SU-DHL-6 (cell line): ENCODE data around the gene HSF2BP.

ENCODE experiments used
- H2AFZ ChIP-seq: fragments of 200-600 bp; sonication (generic); 2 replicates; pipeline ENCODE4 v1.6.1; 2014; ENCODE audit warnings: low read depth, mild to moderate bottlenecking, moderate library complexity, mixed read lengths, antibody characterized with exemption, low read length; ENCODE audit not compliant: severe bottlenecking
- H3F3A ChIP-seq: fragments of 200-600 bp; shearing (Covaris generic); 2 replicates; pipeline ENCODE4 v1.6.0; 2016; ENCODE audit warnings: antibody characterized with exemption, mild to moderate bottlenecking; ENCODE audit not compliant: insufficient read depth
- H3K27ac ChIP-seq: fragments of 200-600 bp; sonication (generic); 2 replicates; pipeline ENCODE4 v1.5.1; 2016; ENCODE audit warnings: low read depth, mild to moderate bottlenecking, low read length, moderate library complexity, mixed read lengths
- H3K27me3 ChIP-seq: fragments of 200-600 bp; sonication (generic), shearing (Covaris generic); 2 replicates; pipeline ENCODE4 v1.6.0; 2014; ENCODE audit warnings: mild to moderate bottlenecking, low read length
- H3K36me3 ChIP-seq: fragments of 200-600 bp; sonication (generic); 2 replicates; pipeline ENCODE4 v1.6.1; 2014; ENCODE audit warnings: mild to moderate bottlenecking, low read length, mixed read lengths
- H3K4me2 ChIP-seq: fragments of 300-600, 200-600 bp; shearing (Covaris generic), sonication (generic); 2 replicates; pipeline ENCODE4 v1.6.0; 2014; ENCODE audit warnings: low read length, low read depth, mild to moderate bottlenecking; ENCODE audit not compliant: poor library complexity, severe bottlenecking
- H3K4me3 ChIP-seq: fragments of 200-600 bp; sonication (generic); 2 replicates; pipeline ENCODE4 v1.5.1; 2014; ENCODE audit warnings: antibody characterized with exemption, low read length, mild to moderate bottlenecking, mixed read lengths; ENCODE audit not compliant: insufficient read depth, poor library complexity, severe bottlenecking
- H3K79me2 ChIP-seq: fragments of 200-600 bp; sonication (generic); 2 replicates; pipeline ENCODE4 v1.6.1; 2014; ENCODE audit warnings: mild to moderate bottlenecking, low read length, moderate library complexity; ENCODE audit not compliant: insufficient read depth
- H3K9ac ChIP-seq: fragments of 200-600 bp; sonication (generic); 2 replicates; pipeline ENCODE4 v1.7.0; 2014; ENCODE audit warnings: mild to moderate bottlenecking, low read length
- H3K9me2 ChIP-seq: fragments of 200-600 bp; sonication (generic); replicated peaks from 2 replicates; pipeline ENCODE4 v1.6.1; 2014; ENCODE audit warnings: low read length; ENCODE audit not compliant: insufficient read depth
- H3K9me3 ChIP-seq: fragments of 200-600 bp; sonication (generic); 2 replicates; pipeline ENCODE4 v1.6.1; 2014; ENCODE audit warnings: low read length, mixed read lengths; ENCODE audit not compliant: insufficient read depth
- H4K20me1 ChIP-seq: fragments of 200-600 bp; sonication (generic); 2 replicates; pipeline ENCODE4 v1.6.1; 2014; ENCODE audit warnings: low read depth, mild to moderate bottlenecking, antibody characterized with exemption, low read length, moderate library complexity, mixed read lengths
- EZH2phosphoT487 ChIP-seq: fragments of 200-600 bp; sonication (generic), shearing (Covaris generic); conservative IDR thresholded peaks from 2 replicates; pipeline ENCODE4 v1.6.1; 2018; ENCODE audit warnings: mild to moderate bottlenecking, antibody characterized with exemption, low read length, moderate library complexity, mixed read lengths
- TF ChIP-seq, protein P1 (sequence below): fragments of 200-600 bp; sonication (generic); IDR thresholded peaks from one replicate; pipeline ENCODE4 v1.5.1; 2017; ENCODE audit warnings: antibody characterized with exemption, mild to moderate bottlenecking, low read length, moderate library complexity; ENCODE audit not compliant: insufficient read depth, poor library complexity, severe bottlenecking

Gene HSF2BP

DNA sequence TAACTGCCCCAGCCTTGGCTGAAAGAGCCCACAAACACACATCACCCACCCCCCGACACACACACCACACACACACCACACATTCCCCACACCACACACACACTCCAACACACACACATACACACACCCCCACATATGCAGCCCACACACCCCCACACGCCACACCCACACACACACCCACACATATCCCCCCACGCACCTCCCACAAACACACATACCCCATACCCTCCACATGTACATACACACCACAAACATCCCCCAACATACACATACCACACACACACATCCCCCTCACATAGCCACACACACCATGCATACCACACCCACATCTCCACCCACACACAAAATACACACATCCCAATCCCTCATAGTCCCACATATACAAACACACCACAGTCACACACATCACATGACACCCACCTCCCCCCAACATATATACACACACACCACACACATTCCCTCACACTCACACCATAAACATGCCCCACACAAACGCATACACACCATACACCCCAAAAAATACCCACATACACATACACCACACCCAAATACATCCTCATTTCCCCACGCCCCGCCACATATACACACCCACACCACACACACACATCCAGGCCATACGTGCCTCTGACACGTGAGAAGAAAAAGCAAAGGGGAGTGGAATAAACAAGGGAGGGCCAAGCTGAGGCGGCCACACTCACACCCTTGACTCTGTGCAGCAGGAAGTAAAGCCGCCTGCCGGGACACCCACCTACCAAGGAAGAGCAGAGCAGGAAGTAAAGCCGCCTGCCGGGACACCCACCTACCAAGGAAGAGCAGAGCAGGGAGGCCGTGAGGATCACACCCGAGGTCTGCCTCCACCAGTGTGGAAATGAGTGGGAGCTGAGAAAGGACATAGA, 53.7 kb downstream of the HSF2BP start:
- H3K9me3 ChIP-seq, result no peaks in the 10 kb centered on the region
- no peak overlapping the region for H2AFZ ChIP-seq
- H3K4me3 ChIP-seq, result no peak overlapping the region
- H3K9ac ChIP-seq, result no peak overlapping the region
- H3K27ac ChIP-seq, result no peak overlapping the region
- no peak for TF ChIP-seq EZH2phosphoT487
- TF ChIP-seq, protein P1, sequence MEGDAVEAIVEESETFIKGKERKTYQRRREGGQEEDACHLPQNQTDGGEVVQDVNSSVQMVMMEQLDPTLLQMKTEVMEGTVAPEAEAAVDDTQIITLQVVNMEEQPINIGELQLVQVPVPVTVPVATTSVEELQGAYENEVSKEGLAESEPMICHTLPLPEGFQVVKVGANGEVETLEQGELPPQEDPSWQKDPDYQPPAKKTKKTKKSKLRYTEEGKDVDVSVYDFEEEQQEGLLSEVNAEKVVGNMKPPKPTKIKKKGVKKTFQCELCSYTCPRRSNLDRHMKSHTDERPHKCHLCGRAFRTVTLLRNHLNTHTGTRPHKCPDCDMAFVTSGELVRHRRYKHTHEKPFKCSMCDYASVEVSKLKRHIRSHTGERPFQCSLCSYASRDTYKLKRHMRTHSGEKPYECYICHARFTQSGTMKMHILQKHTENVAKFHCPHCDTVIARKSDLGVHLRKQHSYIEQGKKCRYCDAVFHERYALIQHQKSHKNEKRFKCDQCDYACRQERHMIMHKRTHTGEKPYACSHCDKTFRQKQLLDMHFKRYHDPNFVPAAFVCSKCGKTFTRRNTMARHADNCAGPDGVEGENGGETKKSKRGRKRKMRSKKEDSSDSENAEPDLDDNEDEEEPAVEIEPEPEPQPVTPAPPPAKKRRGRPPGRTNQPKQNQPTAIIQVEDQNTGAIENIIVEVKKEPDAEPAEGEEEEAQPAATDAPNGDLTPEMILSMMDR, result no peak
- no peaks in the 10 kb centered on the region for H3K27me3 ChIP-seq
- no peaks in the 10 kb centered on the region for H4K20me1 ChIP-seq
- no peak overlapping the region for H3K4me2 ChIP-seq
- H3K36me3 ChIP-seq, result no peaks in the 10 kb centered on the region
- H3K79me2 ChIP-seq, result no peaks in the 10 kb centered on the region
- no peaks in the 10 kb centered on the region for H3K9me2 ChIP-seq
- H3F3A ChIP-seq, result no peaks in the 10 kb centered on the region

DNA sequence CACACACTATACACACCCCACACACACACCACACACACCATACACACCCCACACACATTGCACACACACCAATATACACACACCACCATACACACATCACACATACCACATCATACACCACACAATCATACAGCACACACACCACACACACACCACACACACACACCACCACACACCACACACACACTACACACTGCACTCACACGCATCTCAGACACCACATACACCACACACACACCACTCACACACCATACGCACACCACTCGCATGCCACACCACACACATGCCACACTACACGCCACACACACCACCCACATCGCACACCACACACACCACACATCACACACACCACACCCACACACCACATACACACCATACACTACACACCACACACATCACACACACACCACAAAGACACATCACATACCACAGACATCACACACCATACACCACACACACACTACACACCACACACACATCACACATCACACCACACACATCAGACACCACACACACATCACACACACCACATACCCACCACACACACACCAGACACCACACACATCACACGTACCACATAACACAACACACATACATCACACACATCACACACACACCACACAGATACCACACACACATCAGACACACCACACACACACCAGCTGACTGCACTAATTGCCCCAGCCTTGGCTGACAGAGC, 54.6 kb downstream of the HSF2BP start:
- no peaks in the 10 kb centered on the region for H3K27me3 ChIP-seq
- no peak overlapping the region for H3K4me3 ChIP-seq
- no peaks in the 10 kb centered on the region for H3F3A ChIP-seq
- no peaks in the 10 kb centered on the region for H3K9me2 ChIP-seq
- no peak overlapping the region for H3K9ac ChIP-seq
- H4K20me1 ChIP-seq, result no peaks in the 10 kb centered on the region
- H3K36me3 ChIP-seq, result no peaks in the 10 kb centered on the region
- TF ChIP-seq EZH2phosphoT487, result no peak
- no peak overlapping the region for H2AFZ ChIP-seq
- no peaks in the 10 kb centered on the region for H3K9me3 ChIP-seq
- no peak overlapping the region for H3K4me2 ChIP-seq
- H3K27ac ChIP-seq, result no peak overlapping the region
- H3K79me2 ChIP-seq, result no peaks in the 10 kb centered on the region

DNA sequence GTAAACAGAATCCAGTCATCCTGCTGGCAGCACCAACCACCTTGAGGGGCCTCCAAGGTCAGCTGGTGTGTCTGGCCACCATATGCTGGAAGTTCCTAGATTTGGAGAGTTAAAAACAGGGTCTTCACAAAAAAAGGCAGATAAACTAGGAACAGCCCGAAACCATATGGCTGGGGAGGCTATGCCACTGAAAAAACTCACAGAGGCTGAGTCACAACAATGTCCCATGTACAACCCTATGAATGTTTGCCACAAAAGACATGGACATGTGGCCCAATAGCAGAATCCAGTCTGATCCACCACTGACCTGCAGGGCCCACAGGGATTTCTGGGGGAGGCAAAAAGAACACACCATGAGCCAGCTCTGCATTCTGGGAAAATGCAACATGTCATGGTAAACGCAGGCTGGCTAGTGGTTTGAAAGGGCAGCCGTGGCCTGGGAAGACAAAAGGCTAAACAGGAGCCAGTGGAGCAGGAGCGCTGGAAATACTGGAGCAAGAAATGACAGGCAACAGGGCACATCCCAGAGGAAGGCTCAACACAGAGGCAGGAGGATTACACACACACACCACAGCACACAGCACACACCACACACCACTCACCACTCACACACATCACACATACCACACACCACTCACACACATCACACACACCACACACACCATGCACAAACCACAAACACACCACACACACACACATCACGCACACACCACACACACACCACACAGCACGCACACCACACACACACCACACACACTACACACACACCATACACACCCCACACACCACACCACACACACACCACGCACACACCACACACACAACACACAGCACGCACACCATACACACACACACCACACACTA, 55.4 kb downstream of the HSF2BP start:
- Histone ChIP-seq H3K27ac (no peak overlapping the region), H3K9ac (no peak overlapping the region), H3K4me3 (no peak overlapping the region), H3K79me2 (no peaks in the 10 kb centered on the region), H3K36me3 (no peaks in the 10 kb centered on the region), H3F3A (no peaks in the 10 kb centered on the region), H3K9me3 (no peaks in the 10 kb centered on the region), H3K27me3 (no peaks in the 10 kb centered on the region), H3K9me2 (no peaks in the 10 kb centered on the region), H2AFZ (no peak overlapping the region), H3K4me2 (no peak overlapping the region), H4K20me1 (no peaks in the 10 kb centered on the region)
- no peak for TF ChIP-seq EZH2phosphoT487
- TF ChIP-seq, protein P1, result no peak
